HG02870 (cell line): ENCODE measurements around the gene OMP.

ENCODE experiments used
- ATAC-seq: cut with Tn5 transposase; IDR thresholded peaks from one replicate; pipeline ENCODE4 v1.9.1; 2021; ENCODE audit warnings: mild to moderate bottlenecking, moderate library complexity; ENCODE audit not compliant: unreplicated experiment

OMP gene

DNA sequence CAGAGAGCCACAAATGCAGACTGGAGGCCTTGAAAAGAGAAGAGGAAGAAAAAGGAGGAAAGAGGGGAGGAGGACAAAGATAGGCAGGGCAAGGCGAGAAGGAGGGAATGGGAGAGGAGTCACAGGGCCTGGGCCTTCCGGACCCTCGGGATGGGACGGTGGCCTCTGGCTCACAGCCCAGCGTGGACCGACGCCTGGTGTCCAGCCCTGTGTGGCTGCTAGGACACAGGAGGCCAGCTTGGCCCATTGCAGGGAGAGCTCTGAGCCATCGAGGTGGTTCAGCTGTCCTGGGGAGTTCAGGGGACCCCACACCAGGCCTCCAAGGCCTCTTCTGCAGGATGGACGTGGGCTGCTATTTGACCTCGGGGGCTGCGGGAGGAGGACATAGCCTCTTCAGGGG is 34.8 kb downstream of the OMP start:
- no peak for ATAC-seq

DNA sequence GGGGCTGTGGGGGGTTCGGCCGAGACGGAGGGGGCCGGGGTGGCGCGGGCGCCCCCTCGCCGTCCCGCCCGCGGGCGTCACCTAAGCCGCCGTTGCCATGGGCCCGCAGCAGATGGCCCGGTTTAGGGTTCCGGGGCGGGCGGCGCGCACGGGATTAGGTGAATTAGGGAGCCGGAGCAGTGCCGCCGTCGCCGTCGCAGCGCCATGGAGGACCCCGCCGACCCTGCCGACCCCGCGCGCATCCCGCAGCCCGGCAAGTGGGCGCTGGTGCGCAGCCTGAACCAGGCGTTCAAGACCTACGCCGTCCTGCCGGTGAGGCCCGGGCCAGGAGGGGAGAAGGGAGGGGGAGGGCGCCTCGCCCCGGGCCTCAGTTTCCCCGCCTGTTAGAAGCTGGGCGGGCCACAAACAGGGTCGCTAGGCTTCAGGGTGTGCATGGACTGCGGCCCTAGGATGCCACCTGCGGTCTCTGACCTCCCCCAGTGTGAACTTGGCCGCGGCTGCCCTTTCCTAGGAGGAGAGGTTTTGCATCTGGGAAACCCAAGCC is 35.5 kb downstream of the OMP start:
- ATAC-seq: no peak

DNA sequence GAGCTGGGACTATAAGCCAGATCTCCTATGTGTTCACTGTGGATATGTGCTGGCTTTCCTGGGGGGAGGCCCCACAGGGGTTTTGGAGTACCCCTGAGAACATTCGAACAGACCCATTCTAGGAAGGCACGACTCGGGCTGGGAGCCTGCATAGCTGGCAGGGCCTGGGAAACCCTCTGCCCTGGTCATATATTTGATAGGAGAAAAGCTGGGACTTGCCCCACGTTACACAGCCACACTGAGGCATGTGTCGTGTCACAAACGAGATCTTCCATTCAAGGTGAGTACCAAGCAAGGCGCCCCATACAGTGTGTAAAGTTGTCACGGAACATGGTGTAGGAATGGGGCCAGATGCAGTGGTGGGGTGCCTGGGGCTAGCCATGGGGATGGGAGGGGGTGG is 36.6 kb downstream of the OMP start:
- no peak for ATAC-seq

DNA sequence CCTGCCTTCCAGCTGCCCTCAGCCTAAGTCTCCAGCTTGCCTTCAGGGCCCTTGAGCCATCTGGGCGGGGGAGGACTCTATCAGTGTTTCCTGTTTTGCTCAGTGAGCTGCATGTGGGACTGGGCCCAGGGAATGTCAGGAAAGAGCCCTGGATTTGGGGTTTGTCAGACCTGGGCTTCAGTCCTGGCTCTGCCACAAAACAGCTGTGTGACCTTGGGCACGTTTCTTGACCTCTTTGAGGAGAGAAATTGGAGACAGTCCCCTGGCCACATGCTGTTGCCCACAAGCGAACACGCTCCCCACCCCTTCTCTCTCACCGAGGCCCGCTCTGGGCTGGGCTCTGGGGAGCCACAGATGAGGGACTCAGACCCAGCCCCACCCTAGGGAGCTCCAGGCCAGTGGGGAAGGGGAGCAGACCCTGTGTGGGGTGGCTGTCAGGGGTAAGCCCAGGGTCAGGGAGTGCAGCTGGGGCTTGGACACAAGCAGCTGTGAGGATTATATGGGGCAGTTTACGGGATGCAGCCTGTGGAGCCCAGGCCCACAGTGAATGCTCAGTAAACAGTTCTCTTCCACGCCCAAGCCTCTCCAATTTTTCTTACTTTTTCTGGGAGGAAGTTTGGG is 37.7 kb downstream of the OMP start:
- ATAC-seq: no peak

DNA sequence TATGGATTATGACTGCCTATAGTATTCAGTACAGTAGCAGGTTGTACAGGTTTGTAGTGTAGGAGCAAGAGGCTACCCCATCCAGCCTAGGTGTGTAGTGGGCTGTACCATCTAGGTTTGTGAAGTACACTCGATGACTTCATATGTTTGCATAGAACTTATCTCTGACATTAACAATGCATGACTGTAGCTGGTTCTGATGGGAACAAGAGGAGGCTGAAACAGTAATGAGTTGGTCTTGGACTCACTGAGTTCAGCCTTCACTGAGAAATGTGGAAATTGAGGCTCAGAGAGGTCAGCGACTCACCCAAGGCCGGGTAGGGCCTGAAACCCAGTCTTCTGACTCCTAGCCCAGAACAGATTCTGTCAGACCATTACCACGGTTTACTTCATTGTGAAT is 38.4 kb downstream of the OMP start:
- no peak for ATAC-seq

DNA sequence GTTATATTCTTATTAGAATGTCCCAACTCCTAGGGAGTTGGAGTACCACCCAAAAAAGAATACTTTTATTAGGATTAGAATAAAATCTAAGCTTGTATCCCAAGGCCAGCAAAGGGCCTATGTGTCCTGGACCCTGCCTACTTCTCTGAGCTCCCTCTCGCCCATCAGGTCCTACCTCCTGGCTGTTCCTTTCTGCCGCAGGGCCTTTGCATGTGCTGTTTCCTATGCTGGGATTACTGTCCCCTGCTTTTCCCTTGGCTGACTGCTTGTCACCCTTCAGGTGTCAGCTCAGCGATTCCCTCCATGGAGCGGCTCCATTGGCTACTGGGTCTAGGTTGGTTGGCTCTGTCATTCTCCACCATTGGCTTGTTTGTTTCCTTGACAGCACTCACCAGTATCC is 38.8 kb downstream of the OMP start:
- no peak for ATAC-seq

DNA sequence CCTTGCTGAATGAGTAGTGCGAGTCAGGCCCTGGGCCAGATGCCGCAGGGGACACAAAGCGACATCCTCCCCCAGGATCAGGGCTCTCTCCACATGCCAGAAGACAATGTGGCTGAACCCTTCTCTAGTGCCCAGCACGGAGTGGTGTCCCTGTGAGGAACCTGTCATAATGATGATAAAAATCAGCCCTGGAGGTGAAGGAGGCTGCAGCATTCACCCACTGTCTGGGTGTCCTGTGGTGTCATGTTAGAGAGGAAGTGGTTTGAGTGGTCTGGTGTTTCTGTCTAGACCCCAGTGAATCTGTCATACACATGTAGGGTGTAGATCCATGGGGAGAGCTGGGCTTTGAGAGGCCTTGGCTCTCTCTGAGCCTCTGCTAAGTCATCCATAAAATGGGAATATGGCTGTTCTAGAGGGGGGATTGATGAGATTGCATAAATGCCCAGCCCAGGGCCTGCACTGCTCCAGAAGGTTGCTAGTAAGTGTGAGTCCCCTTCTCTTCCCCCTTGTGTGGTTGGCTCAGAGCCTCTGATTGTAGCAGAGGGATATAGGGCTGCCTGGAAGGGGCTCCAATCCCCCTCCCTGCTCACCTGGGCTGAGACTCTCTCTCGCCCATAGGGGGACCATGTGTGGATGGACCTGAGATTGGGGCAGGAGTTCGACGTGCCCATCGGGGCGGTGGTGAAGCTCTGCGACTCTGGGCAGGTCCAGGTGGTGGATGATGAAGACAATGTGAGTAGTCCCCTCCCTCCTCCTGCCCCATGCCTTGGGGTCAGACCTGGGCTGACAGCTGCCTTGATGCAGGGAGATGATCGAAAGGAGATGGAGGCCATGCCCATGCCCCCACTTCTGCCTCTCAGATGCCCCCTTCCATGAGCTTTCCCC is 39.7 kb downstream of the OMP start:
- ATAC-seq: no peak

DNA sequence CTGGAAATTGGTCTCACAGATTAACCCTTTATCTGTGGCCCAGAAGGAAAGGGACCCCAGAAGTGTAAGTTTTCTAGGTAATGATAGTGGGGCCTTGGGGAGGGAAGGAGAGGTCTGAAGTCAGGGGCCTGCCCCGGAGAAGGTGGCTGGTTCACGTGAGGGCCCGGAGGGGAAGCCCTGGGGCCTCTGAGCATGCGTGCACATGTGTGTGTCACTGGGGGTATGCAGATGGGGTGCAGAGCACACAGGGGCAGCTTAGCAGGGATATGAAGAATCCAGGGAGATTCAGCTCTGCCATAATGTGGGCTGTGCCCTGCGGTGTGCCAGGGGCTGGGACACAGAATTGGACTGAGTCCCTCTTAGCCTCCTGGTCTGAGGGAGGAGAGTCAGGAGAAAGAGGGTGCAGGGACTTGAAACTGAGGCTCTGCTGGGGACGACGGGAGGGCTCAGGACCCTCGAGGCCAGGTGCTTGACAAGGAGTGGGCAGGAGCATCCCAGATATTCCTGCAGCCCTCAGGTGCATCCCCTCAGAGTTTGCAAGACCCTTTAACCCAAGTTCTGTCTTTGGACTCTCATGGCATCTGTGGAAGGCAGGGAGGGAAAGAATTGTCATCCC is 40.9 kb downstream of the OMP start:
- no peak for ATAC-seq

DNA sequence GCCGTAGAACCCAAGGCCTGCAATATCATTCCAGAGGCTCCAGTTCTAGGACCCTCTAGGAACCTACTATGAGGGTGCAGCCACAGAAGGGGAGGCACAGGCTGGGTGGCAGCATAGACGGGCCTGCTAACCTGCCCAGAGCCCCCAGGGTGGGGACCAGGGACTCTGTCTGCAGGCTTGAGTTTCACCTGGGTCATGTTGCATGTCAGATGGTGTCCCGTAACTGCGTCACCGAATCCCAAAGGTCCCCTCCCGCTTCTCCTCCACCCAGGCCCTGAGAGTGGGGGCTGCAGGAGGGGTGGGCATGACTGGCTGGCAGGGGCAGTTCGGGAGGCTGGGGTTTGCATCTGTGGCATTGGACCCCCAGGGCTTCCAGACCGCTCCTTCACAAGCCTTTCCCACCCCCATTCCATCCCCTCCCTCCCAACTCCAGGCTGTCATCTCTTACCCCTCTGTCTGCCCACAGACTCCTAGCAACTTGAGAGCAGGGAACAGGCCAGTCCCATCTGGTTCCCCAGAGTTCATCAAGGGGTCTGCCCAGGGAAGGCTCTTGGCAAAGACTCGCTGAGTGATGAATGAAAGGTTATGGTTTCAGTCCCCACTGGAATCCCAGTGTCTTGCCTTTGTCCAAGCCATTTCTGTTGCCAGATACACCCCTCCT is 41.7 kb downstream of the OMP start:
- no peak for ATAC-seq

DNA sequence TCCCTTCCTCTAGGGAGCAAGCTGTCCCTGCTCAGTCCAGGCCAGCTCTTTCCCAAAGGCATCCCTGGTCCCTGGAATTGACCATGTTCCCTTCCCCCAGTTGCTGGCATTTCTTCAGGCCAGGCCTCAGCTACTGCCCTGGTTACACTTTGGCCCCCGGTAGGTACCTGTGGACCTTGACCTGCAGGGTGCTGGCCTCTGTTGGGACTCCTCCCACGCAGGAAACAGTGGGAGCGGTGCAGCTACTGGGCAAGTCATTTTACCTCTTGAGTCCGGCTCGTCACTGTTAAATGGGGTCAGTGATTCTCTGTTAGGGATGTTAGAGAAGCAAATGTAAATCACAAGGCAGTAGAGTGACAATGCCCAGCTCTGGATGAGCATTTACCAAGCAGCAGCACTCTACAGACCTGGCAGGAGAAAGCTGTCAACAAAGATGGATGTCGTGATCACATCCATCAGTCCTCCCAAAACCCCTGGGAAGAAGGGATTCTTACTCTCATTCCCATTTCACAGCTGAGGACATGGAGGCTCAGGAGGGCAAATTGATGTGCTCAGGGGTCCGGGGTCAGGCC is 42.3 kb downstream of the OMP start:
- ATAC-seq: no peak

DNA sequence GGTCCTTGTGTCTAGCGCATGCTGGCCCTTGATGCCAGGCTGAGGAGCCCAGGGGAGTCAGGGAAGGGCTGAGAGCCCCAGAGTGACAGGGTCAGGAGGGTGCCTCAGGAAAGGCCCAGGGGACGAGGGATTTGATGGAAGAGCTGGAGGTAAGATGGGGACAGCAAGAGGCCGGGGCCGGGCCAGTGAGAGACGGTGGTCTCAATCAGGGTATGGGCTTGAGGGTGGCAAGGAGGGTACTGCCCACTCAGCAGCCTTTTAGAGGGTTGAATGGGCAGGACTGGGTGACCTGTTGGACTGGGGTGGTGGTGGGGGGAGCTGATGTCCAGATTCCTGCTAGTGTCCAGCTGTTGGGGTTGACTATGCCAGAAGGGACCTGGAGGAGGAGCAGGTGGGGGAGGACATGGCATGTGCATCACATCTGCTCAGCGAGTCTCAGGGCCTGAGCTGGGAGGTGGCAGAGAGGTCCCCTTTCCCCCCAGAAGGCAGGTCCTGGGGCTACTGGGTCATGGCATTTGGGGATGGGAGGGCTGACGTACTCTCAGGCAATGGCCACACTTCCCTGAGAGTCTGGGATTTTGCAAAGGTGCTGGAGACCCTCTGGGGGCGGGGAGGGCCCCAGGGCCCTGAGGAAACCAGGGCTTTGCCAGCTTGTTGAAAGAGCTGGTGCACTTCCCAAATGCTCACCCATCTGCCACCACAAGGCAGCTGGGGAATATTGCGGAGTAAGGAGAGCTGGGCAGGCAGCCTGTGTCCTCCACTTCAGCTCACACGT is 43.8 kb downstream of the OMP start:
- ATAC-seq: no peak

DNA sequence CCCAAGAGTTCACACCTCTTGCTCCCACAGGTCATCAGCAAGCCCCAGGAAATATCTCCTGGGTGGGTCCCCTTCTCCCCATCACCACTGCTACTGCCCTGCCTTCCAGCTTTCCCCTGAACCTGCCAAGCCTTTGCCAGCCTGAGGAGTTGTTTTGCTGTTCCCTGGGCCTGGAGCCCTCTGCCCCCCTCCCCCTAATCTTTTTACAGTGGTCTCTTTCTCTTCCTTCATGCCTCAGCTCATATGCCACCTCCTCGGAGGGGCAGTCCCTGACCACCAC is 44.3 kb downstream of the OMP start:
- no peak for ATAC-seq

DNA sequence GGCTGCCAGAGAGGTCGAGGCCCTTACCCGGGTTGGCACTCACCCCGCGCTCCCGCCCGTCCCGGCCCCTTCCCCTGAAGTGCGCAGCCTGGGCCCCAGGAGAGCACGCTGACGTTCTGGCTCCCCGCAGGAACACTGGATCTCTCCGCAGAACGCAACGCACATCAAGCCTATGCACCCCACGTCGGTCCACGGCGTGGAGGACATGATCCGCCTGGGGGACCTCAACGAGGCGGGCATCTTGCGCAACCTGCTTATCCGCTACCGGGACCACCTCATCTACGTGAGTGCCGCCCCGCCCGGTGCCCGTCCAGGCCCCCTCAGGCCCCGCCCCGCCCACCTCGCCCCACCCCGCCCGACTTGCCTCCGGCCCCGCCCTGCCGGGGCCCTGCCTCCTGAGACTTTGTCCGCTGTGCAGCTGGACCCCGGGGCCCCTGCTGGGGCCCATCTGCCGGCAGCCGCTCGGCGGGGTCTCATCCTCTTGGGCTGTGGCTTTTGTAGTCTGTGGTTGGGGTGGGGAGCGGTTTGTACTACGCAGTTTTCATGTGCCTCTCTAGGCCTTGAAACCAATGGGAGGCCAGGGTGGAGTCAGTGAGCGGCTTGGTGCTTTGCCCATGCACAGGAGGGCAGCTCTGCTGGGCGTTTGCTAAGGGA is 45.2 kb downstream of the OMP start:
- ATAC-seq: no peak

DNA sequence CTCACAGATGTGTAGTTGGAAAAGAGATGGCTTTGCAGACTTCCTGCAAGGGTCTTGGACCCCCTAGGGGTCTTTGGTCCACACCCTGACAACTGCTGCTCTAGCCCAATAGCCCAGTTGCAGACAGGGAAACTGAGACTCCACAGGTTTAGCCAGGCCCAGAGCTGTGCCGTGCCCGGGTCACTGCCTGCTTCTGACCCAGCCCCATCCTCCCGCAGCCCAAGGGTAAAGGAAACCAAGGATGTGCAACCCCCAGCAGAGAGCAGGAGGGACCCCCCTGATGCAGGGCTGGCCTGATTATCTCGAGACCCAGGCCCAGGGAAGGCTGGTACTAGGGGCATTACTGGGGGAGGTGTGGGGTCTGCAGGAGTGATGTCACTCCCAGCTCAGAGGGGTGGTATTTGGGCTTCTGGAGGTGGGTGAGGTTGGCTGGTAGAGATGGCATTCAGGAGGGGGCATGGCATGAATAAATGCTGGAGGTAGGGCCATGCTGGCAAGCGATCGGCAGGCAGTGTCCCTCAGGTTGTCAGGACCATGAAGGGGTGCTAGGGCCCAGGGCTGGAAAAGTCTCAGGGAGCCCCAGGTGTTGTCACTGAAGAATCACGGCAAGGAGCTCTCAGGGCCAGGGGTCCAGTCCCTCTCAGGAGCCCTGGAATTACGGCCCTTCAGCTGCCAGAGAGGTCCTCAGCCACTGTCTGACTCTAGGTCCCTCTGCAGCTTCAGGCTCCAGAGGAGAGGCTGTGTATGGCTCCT is 46.5 kb downstream of the OMP start:
- no peak for ATAC-seq

DNA sequence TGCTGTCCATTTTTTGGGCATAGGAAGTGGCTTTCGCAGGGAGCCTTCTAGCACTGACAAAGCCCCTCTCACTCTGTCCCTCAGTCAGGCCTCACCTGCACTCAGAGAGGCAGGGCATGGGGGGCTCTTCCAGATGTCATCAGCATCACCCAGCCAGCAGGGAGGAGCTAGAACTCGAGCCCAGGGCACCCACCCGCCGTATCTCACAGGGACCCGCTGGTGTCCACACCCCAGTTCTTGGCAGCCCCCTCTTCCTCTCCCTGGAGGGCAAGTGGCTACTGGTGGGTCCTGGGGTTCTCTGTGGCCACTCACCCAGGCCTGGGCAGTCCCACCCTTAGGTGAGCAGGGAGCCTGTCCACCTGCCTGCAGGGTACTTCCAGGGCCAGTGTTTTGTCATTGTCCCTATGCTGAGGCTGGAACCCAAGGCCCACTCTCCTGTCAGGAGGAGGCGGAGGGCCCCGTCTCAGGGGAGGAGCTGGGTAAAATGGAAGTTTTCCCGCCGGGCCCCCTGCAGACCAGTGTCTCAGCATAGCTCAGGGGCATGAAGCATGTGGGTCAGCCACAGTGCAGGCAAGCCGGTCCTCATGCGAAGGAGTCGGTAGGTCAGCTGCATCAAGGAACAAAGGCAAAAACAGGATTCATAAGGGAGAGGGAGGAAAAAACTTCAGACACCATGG is 47.2 kb downstream of the OMP start:
- ATAC-seq: no peak

DNA sequence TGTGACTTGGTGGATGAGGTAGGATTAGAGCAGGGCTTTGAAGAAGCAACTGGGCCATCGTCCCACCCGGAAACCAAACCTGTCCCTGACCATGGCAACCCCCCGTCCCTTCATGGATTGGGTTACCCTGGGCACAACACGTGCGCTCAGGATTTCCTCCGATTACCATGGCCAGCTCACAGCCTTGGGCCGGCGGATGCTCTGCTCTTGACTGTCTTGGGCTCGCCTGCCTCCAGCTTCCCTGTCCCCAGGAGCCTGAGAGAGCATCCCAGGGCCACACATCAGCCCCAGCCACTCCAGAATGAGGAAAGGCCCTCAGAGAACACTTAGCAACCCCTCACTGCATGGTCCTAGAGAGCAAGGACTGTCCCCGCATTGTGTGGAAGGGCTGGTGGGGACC is 48.2 kb downstream of the OMP start:
- ATAC-seq: no peak

DNA sequence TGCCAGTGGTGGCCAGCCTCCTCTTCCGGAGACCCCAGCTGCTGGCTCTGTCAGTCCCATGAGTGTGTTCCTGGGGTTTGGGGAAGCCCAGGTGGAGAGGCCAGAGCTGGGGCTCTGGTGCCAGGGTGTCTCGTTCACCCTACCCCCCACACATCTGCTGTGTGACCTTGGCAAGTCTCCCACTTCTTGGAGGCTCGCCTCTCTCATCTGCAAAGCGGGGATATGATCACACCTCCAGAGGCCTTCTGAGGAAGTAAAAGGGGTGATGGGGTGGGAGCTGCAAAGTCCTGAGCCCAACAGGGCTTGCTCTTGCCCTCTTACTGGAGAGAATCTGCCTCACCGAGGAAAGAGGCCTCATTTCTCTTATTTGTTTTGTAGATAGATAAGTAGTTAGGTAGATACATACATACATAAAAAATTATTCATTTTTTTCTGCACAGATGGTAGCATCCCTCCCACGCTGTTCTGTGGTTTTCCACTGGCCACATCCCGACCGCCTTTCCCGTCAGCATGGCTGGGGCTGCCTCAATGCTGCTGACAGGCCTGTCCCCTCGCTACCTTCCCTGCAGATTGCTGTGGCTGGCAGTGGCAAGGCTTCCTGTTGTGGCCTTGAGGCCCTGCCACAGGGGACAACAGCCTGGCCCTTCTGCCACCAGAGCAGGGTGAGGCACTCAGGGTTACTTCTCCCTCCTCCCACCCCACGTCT is 49.3 kb downstream of the OMP start:
- no peak for ATAC-seq

DNA sequence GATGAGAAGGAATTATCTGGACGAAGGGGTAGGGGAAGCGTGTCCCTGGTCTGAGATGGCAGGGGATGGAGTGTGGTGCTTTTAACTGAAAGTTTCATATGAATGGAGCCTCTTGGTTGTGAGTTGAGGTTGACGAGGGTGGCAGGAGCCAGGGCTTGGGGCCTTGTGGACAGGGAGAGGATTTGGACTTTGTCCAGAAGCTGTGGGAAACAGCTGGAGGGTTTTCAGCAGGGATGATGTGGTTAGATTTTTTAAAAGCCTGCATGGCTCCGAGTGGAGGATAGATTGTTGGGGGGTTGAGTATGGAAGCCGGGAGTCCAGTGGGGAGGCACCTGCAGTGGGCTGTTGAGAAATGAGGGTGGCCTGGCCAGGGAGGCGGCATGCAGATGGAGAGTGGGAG is 50.2 kb downstream of the OMP start:
- no peak for ATAC-seq
